ENCODE results near the gene COMMD9. TPM values are rescaled to one million over a fixed set of nuclear protein-coding genes. Genes with fewer than 3 reads are reported as not detected.
A peak's percentile ranks its signal among the peaks of the same experiment; 100 is the strongest.

Gene COMMD9
- total RNA-seq, 2 experiments from 2014 or later: 34.8 to 36.8 TPM

DNA sequence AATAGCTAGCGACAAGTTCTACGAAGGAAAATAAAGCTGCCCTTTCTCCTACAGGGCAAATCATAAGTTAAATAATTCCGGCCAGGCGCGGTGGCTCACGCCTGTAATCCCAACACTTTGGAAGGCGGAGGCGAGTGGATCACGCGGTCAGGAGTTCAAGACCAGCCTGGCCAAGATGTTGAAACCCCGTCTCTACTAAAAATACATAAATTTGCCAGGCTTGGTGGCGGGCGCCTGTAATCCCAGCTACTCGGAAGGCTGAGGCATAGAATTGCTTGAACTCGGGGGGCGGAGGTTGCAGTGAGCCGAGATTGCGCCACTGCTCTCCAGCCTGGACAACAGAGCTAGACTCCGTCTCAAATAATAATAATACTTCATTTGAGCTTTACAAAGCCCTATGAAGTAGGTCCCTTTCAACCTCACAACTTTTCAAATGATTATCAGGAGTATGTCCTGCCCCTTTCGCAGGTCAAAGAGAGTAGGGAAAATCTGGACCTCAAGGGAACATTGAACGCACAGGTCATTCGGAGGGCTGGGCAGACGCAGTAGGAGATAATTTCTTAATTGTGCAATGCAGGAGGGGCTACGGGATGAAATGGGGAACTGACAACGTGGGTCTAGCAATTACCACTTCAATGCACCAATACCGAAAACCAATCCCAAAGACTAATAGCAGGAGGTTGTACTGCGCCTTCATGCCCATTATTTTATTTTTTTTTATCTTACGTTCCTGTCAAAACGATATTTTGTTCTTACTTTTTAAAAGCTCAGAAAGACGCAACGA lies 590 bp downstream of the COMMD9 start:
- ChIA-PET CTCF (interaction anchor here (1.0 to 9.2 kb wide), 5 partner anchors 9 to 212 kb away, joined by 3 to 163 read pairs (median 6); no protein-coding TSS in a partner anchor), POLR2A (interaction anchor here (1.0 to 1.2 kb wide), 3 partner anchors 188 to 220 kb away, joined by 3 to 6 read pairs (median 4); no protein-coding TSS in a partner anchor)
- TF ChIP-seq, protein P1, sequence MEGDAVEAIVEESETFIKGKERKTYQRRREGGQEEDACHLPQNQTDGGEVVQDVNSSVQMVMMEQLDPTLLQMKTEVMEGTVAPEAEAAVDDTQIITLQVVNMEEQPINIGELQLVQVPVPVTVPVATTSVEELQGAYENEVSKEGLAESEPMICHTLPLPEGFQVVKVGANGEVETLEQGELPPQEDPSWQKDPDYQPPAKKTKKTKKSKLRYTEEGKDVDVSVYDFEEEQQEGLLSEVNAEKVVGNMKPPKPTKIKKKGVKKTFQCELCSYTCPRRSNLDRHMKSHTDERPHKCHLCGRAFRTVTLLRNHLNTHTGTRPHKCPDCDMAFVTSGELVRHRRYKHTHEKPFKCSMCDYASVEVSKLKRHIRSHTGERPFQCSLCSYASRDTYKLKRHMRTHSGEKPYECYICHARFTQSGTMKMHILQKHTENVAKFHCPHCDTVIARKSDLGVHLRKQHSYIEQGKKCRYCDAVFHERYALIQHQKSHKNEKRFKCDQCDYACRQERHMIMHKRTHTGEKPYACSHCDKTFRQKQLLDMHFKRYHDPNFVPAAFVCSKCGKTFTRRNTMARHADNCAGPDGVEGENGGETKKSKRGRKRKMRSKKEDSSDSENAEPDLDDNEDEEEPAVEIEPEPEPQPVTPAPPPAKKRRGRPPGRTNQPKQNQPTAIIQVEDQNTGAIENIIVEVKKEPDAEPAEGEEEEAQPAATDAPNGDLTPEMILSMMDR (IDR thresholded peaks at IDR 0.05): no peak

GRCh38 chr11:36282926-36283325 lies 6.3 kb downstream of the COMMD9 start:
- peak; percentile 49 for ATAC-seq
- TF ChIP-seq, protein P1 (IDR thresholded peaks at IDR 0.05): no peak
- no peaks in the 10 kb centered on the region for H3K27me3 Mint-ChIP-seq
- intact Hi-C loops (cut with micrococcal nuclease): no loop called here
- H3K9me3 Mint-ChIP-seq: peaks cover 9% of the 10 kb centered on the region
- H3K36me3 Mint-ChIP-seq (ENCODE audit: low read depth): peaks cover 10% of the 10 kb centered on the region
- no peak overlapping the region for H3K4me3 Mint-ChIP-seq
- ChIA-PET POLR2A (no interaction called here), CTCF (interaction anchor here (3.0 kb wide), 1 partner anchor 17 kb away, joined by 12 read pairs; no protein-coding TSS in a partner anchor)
- H3K27ac Mint-ChIP-seq: no peak overlapping the region
- DNase-seq: peak; percentile 16
- peaks cover 24% of the 10 kb centered on the region for H3K4me1 Mint-ChIP-seq (ENCODE audit: low read depth)

More for the DNA sequence above, 590 bp downstream of the COMMD9 start:
- H3K36me3 Mint-ChIP-seq (ENCODE audit: low read depth): no peaks in the 10 kb centered on the region
- peak overlapping the region; percentile 86 for H3K27ac Mint-ChIP-seq
- H3K4me1 Mint-ChIP-seq (ENCODE audit: low read depth): peaks cover 29% of the 10 kb centered on the region
- H3K9me3 Mint-ChIP-seq: no peaks in the 10 kb centered on the region
- DNase-seq (no peak), ATAC-seq (no peak)
- H3K27me3 Mint-ChIP-seq: no peaks in the 10 kb centered on the region
- intact Hi-C loops (cut with micrococcal nuclease): no loop called here
- peak overlapping the region; percentile 82 for H3K4me3 Mint-ChIP-seq

- intact Hi-C loops (cut with micrococcal nuclease): no loop called here
- Mint-ChIP-seq H3K36me3 (ENCODE audit: low read depth) (peaks cover 14% of the 10 kb centered on the region), H3K9me3 (peaks cover 9% of the 10 kb centered on the region), H3K27me3 (no peaks in the 10 kb centered on the region), H3K4me3 (no peak overlapping the region), H3K4me1 (ENCODE audit: low read depth) (peaks cover 20% of the 10 kb centered on the region), H3K27ac (no peak overlapping the region)
- ChIA-PET POLR2A (interaction anchor here (0.6 kb wide), 1 partner anchor 342 kb away, joined by 3 read pairs; no protein-coding TSS in a partner anchor), CTCF (interaction anchor here (1.2 to 3.0 kb wide), 2 partner anchors 11 to 15 kb away, joined by 5 to 12 read pairs; no protein-coding TSS in a partner anchor)
- TF ChIP-seq, protein P1 (IDR thresholded peaks at IDR 0.05): no peak
- no peak for DNase-seq
- no peak for ATAC-seq
Observed at GRCh38 chr11:36281850-36282249, 7.4 kb downstream of the COMMD9 start.

DNA sequence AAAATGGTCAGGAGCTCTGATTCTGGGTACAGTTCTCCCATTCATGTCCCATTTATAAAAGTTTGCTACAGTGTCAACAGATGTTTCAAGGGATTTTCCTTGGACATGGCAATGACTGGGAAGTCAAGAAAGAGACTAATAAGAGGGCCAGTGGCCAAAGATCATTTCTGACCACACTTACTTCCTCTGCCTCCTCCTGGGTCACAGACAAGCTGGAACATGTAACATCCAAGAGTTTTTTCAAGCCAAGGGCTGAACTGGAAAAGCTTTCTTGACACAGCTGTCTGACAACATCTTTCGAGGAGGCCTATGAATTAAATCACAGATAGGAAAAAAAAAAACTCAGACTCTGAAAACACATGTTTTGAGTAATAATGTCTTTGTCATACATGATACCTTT lies 8.7 kb downstream of the COMMD9 start:
- POLR2A ChIA-PET: interaction anchor here (0.9 kb wide), 1 partner anchor 8 kb away, joined by 3 read pairs; no protein-coding TSS in a partner anchor
- CTCF ChIA-PET: interaction anchor here (1.0 to 3.0 kb wide), 5 partner anchors 8 to 229 kb away, joined by 3 to 12 read pairs (median 6); partner anchors contain the start of gene TRAF6
- DNase-seq (no peak), ATAC-seq (no peak)
- Mint-ChIP-seq H3K27me3 (no peaks in the 10 kb centered on the region), H3K4me1 (ENCODE audit: low read depth) (peaks cover 14% of the 10 kb centered on the region), H3K36me3 (ENCODE audit: low read depth) (peaks cover 16% of the 10 kb centered on the region), H3K4me3 (no peak overlapping the region), H3K9me3 (peaks cover 9% of the 10 kb centered on the region), H3K27ac (no peak overlapping the region)
- TF ChIP-seq, protein P1 (IDR thresholded peaks at IDR 0.05): no peak
- intact Hi-C loops (cut with micrococcal nuclease): no loop called here
